Measurements from ENCODE around the gene PLK5.

The PLK5 gene

DNA sequence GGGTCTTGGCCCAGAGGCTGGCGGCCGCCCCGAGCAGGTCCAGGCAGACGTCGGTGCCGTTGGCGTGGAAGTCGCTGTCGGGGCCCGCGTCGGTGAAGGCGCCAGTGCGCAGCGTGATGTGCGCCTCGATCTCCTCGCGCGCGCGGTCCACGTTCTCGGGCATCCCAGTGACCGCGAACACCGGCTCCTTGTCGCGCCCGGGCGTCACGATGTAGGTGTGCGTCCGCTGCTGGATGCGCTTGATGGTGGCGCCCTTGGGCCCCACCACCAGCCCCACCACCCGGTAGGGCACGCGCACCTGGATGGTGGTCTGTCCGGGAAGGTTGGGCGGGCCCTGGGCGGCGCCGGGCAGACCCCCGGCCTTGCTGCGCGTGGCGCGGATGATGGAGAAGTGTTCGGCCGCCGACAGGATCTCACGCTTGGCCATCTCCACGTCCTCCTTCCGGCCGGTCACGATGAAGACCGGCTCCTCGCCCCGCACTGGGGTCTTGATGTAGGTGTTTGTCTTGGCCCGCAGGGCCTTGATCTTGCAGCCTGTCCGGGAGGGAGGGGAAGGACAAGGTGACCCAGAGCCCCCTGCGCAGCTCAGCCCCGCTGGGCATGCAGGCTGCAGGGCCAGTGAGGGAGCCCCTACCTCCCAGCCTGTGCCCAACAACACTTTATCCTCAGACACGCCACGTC is 32.7 kb downstream of the PLK5 start:
- no peak for DNase-seq

DNA sequence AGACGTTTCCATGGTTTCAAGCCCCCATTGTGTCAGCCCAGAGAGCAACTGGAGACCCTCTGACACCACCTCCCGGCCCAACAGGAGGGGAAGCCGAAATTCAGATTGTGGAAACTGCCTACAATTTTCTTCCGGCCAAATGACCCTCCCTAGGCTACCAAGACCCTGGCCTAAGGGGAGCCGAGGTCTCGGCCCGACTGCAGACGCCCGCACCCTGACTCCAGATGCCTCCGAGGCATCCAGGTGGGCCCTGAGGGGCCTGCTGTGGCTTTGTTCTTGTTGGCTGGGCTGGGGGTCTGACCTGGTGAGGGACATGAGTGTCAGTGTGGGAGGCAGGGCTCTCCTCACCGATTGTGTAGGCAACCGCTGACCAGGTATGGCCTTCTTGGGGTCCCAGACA is 34.7 kb downstream of the PLK5 start:
- no peak for DNase-seq

DNA sequence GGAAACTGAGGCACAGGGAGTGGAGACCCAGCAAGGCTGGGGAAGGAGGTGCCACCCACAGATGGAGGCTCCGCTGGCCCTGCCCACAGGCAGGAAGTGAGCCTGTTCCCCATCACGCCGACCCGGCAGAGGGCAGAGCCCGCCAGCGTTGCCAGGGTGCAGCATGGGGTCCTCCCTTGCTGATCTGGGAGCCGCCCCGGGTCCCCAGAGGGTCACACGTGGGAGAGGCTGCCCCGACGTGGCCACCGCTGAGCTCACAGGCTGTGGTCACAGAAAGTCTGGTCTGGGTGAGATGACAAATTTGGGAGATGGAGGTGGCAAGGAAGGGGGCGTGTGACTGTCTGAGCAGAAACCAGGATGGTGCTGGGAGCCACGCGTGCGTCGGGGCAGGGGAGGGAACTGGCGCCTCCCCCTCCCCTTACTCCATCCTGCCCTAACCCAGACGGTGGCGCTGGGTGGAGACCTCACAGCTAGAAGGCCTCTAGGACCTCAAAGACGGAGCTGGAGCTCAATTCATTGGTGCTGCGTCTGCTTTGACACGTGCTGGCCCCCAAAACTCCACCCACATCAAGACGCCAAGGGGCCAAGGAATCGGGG is 36.5 kb downstream of the PLK5 start:
- no peak for DNase-seq

DNA sequence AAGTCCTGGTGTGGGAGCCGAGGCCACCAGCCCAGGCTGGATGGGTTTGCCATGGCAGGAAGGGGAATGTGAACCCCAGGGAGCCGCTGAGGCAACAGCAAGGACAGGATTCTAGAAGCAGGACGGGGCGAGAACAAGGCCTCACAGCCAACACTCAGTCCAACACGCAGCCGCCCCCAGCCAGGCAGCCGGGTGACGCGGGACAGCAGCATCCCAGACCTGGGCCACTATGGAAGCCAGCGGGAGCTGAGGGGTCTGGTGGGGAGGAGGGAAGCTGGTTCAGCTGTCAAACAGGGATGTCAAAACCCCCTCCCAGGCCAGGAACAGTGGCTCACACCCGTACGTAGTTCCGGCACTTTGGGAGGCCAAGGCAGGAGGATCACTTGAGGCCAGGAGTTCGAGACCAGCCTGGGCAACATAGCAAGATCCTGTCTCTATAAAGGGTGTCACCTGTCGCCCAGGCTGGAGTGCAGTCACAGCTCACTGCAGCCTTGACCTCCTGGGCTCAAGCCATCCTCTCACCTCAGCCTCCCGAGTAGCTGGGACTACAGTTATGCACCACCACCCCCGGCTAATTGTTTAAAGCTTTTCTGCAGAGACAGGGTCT is 37.5 kb downstream of the PLK5 start:
- DNase-seq, result no peak

DNA sequence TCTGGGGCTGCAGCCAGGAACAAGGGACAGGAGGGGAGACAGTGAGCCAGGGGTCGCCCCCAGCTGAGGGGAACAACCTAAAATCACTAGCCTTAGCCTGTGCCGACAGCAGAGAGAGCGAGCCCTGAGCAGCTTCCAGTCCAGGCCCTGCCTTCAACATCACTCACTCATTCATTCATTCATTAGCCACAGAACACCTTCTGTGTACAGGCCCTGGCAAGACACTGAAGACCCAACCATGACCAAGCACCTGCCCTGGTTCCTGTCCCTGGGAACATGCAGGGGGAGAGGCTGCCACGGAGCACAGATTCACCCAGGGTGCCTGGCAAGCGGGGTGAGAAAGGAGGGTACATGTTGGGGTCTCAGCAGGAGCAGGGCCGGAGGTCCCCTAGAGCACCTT is 39.4 kb downstream of the PLK5 start:
- no peak for DNase-seq

DNA sequence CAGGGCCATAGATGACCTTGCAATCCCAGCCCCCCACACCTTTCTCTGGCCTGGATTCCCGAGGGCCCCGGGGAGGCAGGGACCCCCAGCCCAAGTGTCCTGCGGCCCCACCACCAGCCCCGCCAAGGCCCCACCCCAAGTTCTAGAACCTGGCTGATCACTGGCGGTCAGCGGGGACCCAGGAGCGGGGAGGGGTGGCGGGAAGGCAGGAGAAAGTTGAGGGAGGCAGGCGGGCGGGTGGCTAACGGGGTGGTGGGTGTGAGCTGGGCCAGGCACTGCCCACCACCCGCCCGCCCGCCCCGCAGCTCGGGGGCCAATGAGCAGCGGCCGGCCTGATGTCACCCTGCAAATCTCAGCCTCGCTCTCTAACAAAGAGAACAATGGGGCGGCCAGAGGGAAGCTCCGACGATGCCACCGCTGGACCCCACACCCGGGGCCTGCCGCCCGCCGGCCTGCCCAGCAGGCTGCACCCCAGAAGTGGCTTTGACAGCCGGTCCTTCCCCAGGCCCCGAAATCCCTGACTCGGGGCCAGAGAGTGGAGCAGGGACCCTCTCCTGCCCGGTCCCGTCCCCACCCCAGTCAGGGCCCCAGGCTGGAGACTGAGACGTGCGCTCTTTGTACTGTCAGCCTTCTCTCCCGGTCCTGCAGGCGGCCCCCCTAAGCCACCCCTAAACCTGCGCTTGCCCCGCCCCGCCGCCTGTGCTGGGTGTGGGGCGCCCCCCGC is 42.7 kb downstream of the PLK5 start:
- DNase-seq, result no peak

DNA sequence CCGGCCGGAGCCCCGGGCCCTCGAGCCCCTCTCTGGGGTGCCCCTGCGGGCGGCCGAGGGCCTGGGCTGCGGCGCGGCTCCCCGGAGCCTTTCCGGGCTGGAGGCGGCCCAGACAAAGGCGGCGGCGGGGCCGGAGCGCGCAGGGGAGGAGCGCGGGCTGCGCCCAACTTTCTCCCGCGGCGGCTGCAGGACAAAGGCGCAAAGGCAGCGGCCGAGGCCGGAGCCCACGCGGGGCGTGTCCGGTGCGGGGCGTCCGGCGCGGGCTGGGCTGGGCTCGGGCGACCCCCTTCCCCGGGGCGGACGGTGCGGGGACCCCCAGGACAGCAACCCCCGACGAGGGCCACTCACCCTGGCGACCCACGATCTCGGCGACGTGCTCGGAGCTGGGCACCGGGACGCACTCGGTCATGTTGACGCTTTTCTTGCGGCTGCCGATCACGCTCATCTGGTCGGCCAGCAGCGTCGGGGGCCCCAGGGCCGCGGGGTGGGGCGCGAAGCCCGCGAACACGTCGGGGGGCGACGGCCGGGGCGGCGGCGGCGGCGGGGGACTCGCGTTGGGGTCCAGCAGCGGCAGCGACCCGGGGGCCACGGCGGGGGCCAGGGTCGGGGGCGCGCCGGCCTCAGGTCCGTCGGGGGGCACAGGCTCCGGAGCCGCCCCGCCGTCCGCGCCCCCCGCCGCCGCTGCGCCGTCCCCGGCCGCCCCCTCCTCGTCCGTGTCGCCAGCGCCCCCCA is 43.4 kb downstream of the PLK5 start:
- no peak for DNase-seq

DNA sequence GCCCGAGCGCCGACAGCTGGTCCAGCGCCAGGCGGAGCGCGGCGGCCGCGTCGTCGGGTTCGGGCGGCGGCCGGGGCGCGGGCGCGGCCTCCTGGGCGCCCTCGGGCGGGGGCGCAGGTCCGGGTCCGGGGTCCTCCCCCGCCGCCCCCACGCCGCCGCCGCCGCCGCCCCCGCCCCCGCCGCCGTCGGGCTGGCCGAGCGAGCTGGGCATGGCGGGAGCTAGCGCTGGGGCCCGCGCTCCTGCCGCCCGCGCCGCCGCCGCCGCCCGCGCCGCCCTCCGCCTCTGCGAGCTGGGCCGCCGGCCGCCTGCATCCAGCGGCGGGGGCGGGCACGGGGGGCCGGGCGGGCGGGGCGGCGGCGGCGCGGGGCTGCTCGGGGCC is 44.0 kb downstream of the PLK5 start:
- DNase-seq, result no peak

DNA sequence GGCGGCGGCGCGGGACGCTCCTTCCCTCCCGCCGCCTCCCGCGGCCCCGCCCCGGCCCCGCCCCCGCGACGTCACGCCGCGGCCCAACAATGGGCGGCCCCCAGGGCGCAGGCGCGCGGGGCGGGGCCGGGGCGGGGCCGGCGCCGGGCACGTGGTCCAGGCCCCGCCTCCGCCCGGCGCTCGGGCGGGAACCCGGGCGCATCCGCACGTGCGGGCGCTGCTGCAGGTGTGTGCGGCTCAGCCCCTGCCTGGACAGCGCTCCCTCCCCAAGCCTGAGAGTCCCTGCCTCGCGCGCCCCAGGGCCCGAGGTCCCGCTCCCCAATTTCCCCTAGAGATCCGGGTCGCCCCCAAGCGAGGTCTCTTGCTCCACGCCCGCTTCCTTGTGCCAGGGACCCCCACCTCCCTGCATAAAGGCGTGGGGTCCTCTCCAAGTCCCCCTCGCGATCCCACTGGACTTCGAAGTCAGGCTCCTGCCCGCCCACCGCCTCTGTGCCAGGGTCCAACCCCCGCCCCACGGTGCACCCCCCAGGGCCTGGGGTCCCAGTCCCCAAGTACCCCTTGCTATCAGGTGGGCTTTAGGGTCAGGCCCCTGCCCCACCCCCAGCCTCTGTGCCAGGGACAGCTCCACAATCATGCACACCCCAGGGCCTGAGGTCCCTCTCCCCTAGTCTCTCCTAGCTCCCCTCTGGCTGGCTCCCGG is 44.6 kb downstream of the PLK5 start, which contains the start of gene MEX3D:
Gene MEX3D (minus strand): TSS at position 6 of the 700 bp plus-strand sequence. CDS start 267 bp downstream, outside the sequence.
- no peak for DNase-seq

DNA sequence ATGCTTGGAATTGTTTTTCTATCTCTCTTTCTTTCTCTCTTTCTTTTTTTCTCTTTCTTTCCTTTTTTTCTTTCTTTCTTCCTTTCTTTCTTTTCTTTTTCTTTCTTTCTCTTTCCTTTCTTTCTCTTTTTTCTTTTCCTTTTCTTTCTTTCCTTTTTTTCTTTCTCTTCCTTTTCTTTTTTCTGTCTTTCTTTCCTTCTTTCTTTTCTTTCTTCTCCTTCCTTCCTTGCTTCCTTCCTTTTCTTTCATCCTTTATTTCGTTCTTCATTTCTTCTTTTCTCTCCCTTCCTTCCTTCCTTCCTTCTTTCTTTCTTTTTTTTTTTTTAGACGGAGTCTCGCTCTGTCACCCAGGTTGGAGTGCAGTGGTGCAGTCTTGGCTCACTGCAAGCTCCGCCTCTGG is 46.1 kb downstream of the PLK5 start:
- no peak for DNase-seq

DNA sequence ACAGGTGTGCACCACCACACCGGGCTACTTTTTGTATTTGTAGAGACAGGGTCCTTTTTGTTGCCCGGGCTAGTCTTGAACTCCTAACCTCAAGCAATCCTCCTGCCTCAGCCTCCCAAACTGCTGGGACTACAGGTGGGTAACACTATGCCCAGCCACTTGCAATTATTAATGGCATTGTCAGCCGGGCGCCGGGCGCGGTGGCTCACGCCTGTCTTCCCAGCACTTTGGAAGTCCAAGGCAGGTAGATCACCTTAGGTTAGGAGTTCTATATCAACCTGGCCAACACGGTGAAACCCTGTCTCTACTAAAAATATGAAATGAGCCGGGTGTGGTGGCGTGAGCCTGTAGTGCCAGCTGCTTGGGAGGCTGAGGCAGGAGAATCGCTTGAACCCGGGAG is 47.0 kb downstream of the PLK5 start:
- no peak for DNase-seq

DNA sequence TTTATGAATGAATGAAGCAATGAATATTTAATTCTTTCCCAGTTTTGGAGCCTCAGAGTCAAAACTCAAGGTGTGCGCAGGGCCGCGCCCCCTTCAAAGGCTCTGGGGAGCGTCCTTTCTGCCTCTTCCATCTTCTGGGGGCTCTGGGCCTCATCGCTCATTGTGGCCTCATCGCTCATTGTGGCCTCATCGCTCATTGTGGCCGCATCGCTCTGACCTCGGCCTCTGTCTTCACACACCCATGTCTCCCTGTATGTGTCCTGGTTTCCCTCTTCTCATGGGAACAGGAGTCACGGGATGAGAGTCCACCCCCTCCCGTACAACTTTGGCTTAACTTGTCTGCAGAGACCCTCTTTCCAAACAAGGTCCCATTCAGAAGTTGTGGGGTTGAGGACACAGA is 47.5 kb downstream of the PLK5 start:
- no peak for DNase-seq

DNA sequence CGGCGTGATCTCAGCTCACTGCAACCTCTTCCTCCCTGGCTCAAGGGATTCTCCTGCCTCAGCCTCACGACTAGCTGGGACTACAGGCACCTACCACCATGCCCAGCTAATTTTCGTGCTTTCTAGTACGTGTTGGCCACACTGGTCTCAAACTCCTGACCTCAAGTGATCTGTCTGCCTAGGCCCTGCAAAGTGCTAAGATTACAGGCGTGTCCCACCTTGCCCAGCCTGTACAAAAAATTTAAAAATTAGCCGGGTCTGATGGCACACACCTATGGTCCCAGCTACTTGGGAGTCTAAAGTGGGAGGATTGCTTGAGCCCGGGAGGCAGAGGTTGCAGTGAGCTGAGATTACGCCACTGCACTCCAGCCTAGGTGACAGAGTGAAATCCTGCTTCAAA is 48.9 kb downstream of the PLK5 start:
- no peak for DNase-seq

DNA sequence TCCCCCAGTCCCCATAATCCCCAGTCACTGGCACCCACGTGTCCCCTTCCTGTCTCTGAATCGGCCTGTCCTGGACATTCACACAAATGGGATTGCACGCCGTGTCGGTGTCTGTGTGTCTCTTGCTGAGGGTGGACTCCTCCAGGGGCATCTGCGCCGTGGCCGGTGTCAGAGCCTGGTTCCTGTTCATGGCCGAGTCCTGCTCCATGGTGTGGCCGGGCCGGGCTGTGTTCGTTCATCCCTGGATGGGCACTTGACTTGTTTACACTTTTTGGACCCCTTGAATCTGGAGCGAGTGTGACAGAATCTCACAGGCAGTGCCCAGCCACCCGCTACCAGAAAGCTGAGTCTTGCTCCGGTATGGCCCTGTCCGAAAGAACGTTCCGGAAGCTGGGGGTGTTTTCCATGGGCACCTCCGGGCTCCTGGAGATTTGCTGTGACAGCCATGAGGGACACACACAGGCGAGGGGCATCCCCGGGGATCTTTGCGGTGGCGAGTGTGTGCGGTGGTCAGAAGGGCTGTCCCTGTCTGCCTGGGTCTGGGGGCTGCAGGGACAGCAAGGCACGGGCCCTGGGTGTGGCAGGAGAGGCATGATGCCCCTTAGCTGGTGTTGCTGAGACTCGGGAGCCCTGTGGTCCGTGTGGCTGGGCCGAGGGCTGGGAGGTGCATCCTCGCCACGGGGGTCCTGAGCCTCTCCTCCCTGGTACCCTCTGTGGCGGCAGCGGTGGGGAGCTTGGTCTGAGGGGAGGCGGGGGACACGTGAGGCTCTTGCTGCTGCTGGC is 50.7 kb downstream of the PLK5 start:
- DNase-seq, result no peak

DNA sequence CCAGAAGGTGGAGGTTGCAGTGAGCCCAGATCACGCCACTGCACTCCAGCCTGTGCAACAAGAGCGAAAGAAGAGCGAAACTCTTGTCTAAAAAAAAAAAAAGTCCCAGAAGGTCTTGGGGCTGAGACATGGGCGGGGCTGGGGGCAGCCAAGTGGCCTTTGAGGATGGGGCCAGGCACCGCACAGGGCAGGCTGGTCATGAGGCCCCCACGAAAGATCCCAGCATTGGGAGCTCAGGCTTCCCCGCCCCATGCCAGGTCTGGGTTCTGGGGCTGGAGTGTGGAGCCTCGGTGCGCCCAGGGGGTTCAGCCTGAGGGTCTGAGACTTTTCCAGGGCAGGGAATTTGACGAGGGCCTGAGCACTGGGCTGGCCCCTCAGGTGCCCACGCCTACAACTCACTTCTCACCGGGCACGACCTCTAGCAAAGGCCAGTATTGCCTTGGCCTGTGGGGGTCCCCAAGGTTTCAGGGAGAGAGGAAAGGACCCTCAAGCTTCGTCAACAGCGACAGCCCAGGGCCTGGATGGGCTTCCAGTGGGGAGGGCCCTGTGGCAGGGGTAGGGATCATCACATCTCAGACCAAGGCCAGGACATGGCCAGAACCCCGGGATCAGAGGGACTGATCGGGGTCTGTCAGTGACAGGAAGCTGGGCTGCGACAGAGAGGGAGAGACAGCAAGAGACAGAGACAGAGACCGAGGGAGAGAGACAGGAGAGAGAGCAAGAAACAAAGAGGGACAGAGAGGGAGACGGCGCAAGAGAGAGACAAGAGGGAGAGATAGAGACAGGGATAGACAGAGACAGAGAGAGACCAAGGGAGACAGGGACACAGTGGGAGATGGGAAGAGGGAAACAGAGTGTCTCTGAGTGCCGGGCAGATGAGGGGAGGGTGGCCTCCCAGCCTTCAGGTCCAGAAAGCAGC is 51.7 kb downstream of the PLK5 start:
- DNase-seq, result no peak

DNA sequence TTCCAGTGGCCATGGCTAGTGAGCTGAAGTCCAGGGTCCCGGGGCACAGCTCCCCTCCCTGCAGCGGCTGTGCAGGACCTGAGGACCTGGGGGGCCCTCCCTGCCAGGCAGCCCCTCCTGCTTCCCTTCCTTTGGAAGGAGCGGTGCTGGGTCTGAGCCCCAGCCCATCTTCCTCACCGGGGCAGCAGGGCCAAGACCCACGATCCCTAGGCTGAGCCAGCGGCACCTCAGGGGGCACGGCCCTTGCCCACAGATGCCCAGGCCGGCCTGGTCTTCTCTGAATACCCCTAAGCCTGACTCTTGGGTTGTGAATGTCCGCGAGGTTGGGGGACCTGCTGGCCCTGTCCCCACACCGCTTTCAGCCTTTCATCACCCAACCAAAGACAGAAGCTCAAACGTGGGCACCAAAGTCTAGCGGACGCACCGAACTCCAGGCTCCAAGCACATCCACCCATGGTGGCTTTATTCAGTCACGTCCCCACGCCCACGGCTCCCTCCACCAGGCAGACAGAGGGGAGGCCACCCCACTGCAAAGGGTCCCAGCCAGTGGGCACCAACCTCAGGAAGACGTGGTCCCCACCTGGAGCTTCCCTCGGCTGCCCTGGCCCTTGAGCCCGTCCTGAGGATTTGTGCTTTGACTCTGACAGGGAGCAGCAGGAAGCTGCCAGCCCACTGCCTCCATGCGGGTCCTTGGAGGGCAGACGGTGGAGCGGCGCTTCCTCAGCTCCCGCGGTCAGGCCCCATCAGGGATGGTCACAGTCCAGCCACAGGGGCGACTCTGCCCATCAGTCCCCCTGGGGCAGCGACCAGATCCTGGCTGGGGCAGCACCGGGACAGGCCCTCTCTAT is 52.6 kb downstream of the PLK5 start:
- no peak for DNase-seq

DNA sequence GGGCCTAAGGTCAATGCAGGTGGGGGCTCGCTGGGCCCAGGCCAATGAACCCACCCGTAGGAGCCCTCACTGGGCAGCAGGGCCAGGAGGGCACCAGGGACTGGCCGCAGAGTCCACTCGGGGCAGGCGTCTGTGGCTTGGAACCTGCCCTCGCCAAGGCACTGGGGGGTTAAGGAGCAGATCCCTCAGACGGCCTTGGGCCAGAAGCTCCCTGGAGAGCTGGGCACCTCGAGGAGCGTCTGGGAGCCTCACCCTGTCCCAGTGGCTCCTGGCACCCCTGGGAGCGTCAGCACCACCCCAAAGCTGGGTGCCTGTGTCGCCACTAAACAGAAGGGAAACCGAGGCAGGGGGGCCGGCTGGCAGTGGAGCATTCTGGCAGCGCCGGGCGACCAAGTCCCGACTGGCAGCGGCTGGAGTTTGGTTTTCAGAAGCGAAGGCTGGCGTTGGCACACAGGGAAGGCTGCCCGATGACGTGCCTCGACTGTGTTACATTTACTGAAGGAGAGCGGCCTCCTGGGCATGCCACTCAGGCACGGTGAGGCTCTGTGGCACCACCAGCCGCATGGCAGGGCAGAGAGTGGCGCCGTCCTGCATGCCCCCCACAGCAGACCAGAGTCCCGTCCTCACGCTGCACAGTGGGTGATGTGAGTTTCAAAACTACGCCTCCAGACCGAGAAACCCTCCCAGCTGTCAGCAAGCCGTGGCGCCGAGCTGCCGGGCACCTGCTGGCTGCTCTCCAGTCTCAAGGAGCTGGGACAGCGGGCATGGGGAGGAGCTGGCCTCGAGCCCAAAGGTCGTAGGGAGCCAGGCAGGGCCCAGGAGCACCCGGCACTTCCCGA is 53.4 kb downstream of the PLK5 start:
- no peak for DNase-seq

DNA sequence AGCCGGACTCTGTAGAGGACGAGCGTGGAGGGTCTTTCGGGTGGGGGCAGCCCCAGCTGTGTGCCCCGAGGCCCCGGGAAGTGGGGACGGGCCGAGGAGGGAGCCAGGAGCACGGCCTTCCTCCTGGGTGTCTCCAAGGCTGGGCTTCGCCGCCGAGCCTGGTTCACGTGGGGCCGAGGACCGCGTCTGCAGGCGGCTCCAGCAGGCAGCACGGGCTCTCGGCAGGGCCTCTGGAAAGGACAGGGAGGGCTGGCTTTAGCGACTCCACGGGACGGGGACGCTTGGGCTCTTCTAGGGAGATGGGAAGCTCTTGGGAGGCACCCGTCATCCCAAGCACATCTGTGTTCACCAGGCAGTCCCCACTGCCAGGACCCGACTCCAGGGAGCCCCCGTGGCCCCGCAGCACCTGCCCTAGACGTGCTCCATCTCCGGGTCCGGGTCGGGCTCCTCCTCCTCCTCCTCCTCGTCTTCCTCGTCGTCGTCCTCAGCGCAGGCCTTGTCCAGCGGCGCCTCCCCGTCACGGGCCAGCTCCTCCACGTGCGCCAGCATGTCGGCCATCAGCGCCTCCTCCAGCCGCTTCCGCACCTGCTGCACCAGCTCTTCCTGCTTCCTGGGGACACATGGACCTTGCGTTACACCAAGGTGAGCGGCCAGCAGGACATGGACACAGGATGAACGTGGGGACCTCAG is 54.2 kb downstream of the PLK5 start:
- no peak for DNase-seq

Data from cortex of kidney (tissue), 1 donor.